Endothelial cell of umbilical vein (primary cell): ENCODE measurements around the gene TUBB1. TPM values are rescaled to one million over a fixed set of nuclear protein-coding genes. Genes with fewer than 3 reads are reported as not detected.
A peak's percentile ranks its signal among the peaks of the same experiment; 100 is the strongest.

ENCODE experiments used
- BruUV-seq: library from RNA; stranded (reverse); fragments of 400-500 nt; replicated peaks from 2 replicates; lab custom pipeline; 2021; lab: Mats Ljungman, UMichigan
- CTCF ChIA-PET: fragments of 300-600, 350-600 bp; sonication (Branson Sonifier 250); formaldehyde crosslinking; loops from one replicate; lab custom pipeline; 2021; ENCODE audit warnings: antibody characterized with exemption, inconsistent platforms; lab: Charles Lee
- POLR2A ChIA-PET: fragments of 300-600, 350-600 bp; sonication (Branson Sonifier 250); formaldehyde crosslinking; loops from one replicate; lab custom pipeline; 2021; ENCODE audit warnings: antibody characterized with exemption, inconsistent platforms; lab: Charles Lee
- DNase-seq: peaks from one replicate; pipeline ENCODE4 v3.0.0-alpha.2; 2011; ENCODE audit warnings: low read depth, low spot score
- FAIRE-seq: peaks from 2 replicates; lab custom pipeline; 2011; peaks lifted over from hg19 to GRCh38; lab: Jason Lieb, UNC
- H2AFZ ChIP-seq: 2 replicates; pipeline ENCODE4 v1.6.0; 2012; ENCODE audit warnings: low read depth, low read length, control low read depth, inconsistent platforms
- H3K27ac ChIP-seq: 2 replicates; pipeline ENCODE4 v1.5.1; 2011; ENCODE audit warnings: low read depth, mild to moderate bottlenecking, control low read depth, low read length, moderate library complexity; ENCODE audit not compliant: insufficient read depth
- H3K27me3 ChIP-seq, 2 experiments: 2 replicates each; pipeline versions ENCODE4 v1.6.0 to v1.6.1; 2011; ENCODE audit warnings: low read length in 2 of 2, mixed read lengths in 1 of 2; ENCODE audit not compliant: control insufficient read depth in 2 of 2, insufficient read depth in 2 of 2
- H3K36me3 ChIP-seq, 2 experiments: 2 replicates in 1 of 2; 3 replicates in 1 of 2; pipeline ENCODE4 v1.5.1; 2011; ENCODE audit warnings: low read length in 2 of 2, mild to moderate bottlenecking in 1 of 2, moderate library complexity in 1 of 2; ENCODE audit not compliant: control insufficient read depth in 2 of 2, insufficient read depth in 2 of 2; ENCODE audit errors: extremely low read depth in 1 of 2
- H3K4me1 ChIP-seq: 3 replicates; pipeline ENCODE4 v1.5.1; 2011; ENCODE audit warnings: mild to moderate bottlenecking, low read length; ENCODE audit not compliant: control insufficient read depth, insufficient read depth; ENCODE audit errors: extremely low read depth
- H3K4me2 ChIP-seq: 2 replicates; pipeline ENCODE4 v1.6.1; 2011; ENCODE audit warnings: low read length, control low read depth, mixed read lengths; ENCODE audit not compliant: insufficient read depth
- H3K4me3 ChIP-seq, 3 experiments: fragments of 200-600 bp in 1 of 3; sonication (generic), shearing (Covaris generic) in 1 of 3; replicated peaks in 1 of 3; 2 replicates each; pipeline ENCODE4 v1.5.1; 2011 to 2016; ENCODE audit warnings: control low read depth in 3 of 3, low read length in 3 of 3, mild to moderate bottlenecking in 2 of 3, inconsistent platforms in 1 of 3, low read depth in 1 of 3, moderate library complexity in 1 of 3; ENCODE audit not compliant: insufficient read depth in 1 of 3
- H3K79me2 ChIP-seq: 2 replicates; pipeline ENCODE4 v1.6.0; 2012; ENCODE audit warnings: low read length, inconsistent platforms; ENCODE audit not compliant: control insufficient read depth, insufficient read depth
- H3K9ac ChIP-seq: replicated peaks from 2 replicates; pipeline ENCODE3; 2011; ENCODE audit warnings: low read length, control low read depth; ENCODE audit not compliant: insufficient read depth; ENCODE audit errors: extremely low read depth
- H3K9me1 ChIP-seq: replicated peaks from 3 replicates; pipeline ENCODE4 v1.6.0; 2011; ENCODE audit warnings: mild to moderate bottlenecking, low read length; ENCODE audit not compliant: control insufficient read depth, insufficient read depth; ENCODE audit errors: extremely low read depth
- H3K9me3 ChIP-seq: replicated peaks from 2 replicates; pipeline ENCODE4 v1.5.1; 2012; ENCODE audit warnings: low read length, inconsistent platforms; ENCODE audit not compliant: control insufficient read depth, insufficient read depth
- H4K20me1 ChIP-seq: replicated peaks from 2 replicates; pipeline ENCODE3; 2011; ENCODE audit warnings: mild to moderate bottlenecking, low read length; ENCODE audit not compliant: control insufficient read depth, insufficient read depth; ENCODE audit errors: extremely low read depth
- CTCF ChIP-seq, 2 donors: IDR thresholded peaks; 1 replicate in 1 of 2; 2 replicates in 1 of 2; pipeline ENCODE4 v1.5.1; 2011; ENCODE audit warnings: low read length in 2 of 2, mild to moderate bottlenecking in 2 of 2, moderate library complexity in 2 of 2, control low read depth in 1 of 2, inconsistent platforms in 1 of 2, low read depth in 1 of 2; ENCODE audit not compliant: insufficient read depth in 1 of 2; ENCODE audit errors: extremely low read depth in 1 of 2
- EZH2 ChIP-seq: IDR thresholded peaks from 2 replicates; pipeline ENCODE4 v1.6.1; 2012; ENCODE audit warnings: borderline replicate concordance, low read depth, mild to moderate bottlenecking, moderate library complexity, low read length, inconsistent platforms; ENCODE audit not compliant: severe bottlenecking
- JUN ChIP-seq: IDR thresholded peaks from 2 replicates; pipeline ENCODE4 v1.6.1; 2011; ENCODE audit warnings: borderline replicate concordance, low read depth; ENCODE audit not compliant: insufficient read length, insufficient read depth
- POLR2A ChIP-seq: IDR thresholded peaks from 2 replicates; pipeline ENCODE4 v1.6.1; 2012; ENCODE audit warnings: low read depth, mild to moderate bottlenecking, control low read depth, low read length
- POLR2AphosphoS5 ChIP-seq: IDR thresholded peaks from 2 replicates; pipeline ENCODE4 v1.6.1; 2012; ENCODE audit warnings: low read depth, mild to moderate bottlenecking, control low read depth, low read length, moderate library complexity; ENCODE audit not compliant: insufficient read depth
- dilution Hi-C: fragments of 300-500 bp; cut with MboI; formaldehyde crosslinking; loops from one replicate; pipeline ENCODE4 v1.15.0; 2019; ENCODE audit warnings: low sequenced_read_pairs; ENCODE audit not compliant: extremely low pct_ligation_motif_present
- intact Hi-C: fragments of 100-400 bp; cut with micrococcal nuclease; formaldehyde crosslinking; loops from one replicate; pipeline ENCODE4 v1.10.0; 2022
- polyA plus RNA-seq, 4 experiments: library from polyadenylated mRNA; depleted of rRNA in 3 of 4; stranded (reverse) in 3 of 4; unstranded in 1 of 4; fragments of >200 nt; gene quantifications; 2 replicates each; pipeline versions ENCODE4 v1.2.1 to v1.2.3, GENCODE V29; 2011 to 2012; ENCODE audit warnings: missing spikeins in 1 of 4
- total RNA-seq: library from RNA; stranded (reverse); gene quantifications from 2 replicates; pipeline ENCODE4 v1.2.3, GENCODE V29; 2021

The TUBB1 gene
- total and polyA plus RNA-seq, 2 donors (not counting 3 experiments of a cell fraction or from before 2014, with no cell fraction given), result 0.04 TPM; not detected in 1

GRCh38 chr20:59015812-59016711 is 3.2 kb upstream of the TUBB1 start:
- H3K79me2 ChIP-seq, result no peaks in the 10 kb centered on the region
- TF ChIP-seq EZH2 (no peak), JUN (no peak), POLR2AphosphoS5 (no peak), POLR2A (no peak)
- POLR2A ChIA-PET, result no interaction called here
- no peak overlapping the region for H3K27ac ChIP-seq
- FAIRE-seq (no peak), DNase-seq (no peak)
- CTCF ChIA-PET, result interaction anchor here (1.5 to 3.4 kb wide), 2 partner anchors 12 to 206 kb away, joined by 3 to 14 read pairs; no protein-coding TSS in a partner anchor
- no peak overlapping the region for H3K4me2 ChIP-seq
- dilution Hi-C loops (no loop called here), intact Hi-C loops (loop anchor here (10.0 kb wide), 2 partner anchors 361 to 929 kb away; partner anchors contain the start of genes FAM217B, PPP1R3D and STX16)
- no peaks in the 10 kb centered on the region for H4K20me1 ChIP-seq
- no peaks in the 10 kb centered on the region for H3K27me3 ChIP-seq
- no peak overlapping the region for H3K4me3 ChIP-seq
- no TSS peak for BruUV-seq
- peaks cover 15% of the 10 kb centered on the region for H3K4me1 ChIP-seq
- H3K9me3 ChIP-seq, result no peaks in the 10 kb centered on the region
- no peaks in the 10 kb centered on the region for H3K9me1 ChIP-seq
- no peak overlapping the region for H2AFZ ChIP-seq
- no peaks in the 10 kb centered on the region for H3K36me3 ChIP-seq
- no peak overlapping the region for H3K9ac ChIP-seq

- Histone ChIP-seq H3K4me1 (peaks cover 7% of the 10 kb centered on the region), H3K4me3 (no peak overlapping the region), H3K4me2 (peak overlapping the region; percentile 9), H3K27ac (peak overlapping the region; percentile 26), H3K9me3 (no peaks in the 10 kb centered on the region), H2AFZ (no peak overlapping the region), H3K27me3 (no peaks in the 10 kb centered on the region), H3K9ac (no peak overlapping the region), H3K79me2 (no peaks in the 10 kb centered on the region), H4K20me1 (no peaks in the 10 kb centered on the region), H3K36me3 (no peaks in the 10 kb centered on the region), H3K9me1 (no peaks in the 10 kb centered on the region)
- DNase-seq (peak; percentile 37), FAIRE-seq (peak; percentile 61)
- no TSS peak for BruUV-seq
- CTCF ChIA-PET, result interaction anchor here (1.5 to 3.4 kb wide), 2 partner anchors 11 to 206 kb away, joined by 3 to 14 read pairs; no protein-coding TSS in a partner anchor
- POLR2A ChIA-PET, result no interaction called here
- dilution Hi-C loops (no loop called here), intact Hi-C loops (loop anchor here (10.0 kb wide), 2 partner anchors 362 to 928 kb away; partner anchors contain the start of genes FAM217B, PPP1R3D and STX16)
- peak; percentile 51 for TF ChIP-seq JUN
- TF ChIP-seq CTCF (IDR thresholded peaks at IDR 0.05; ENCODE audit: extremely low read depth in 1 of 2, insufficient read depth in 1 of 2, low read depth in 1 of 2, low read length in 2 of 2), result no peak
Measured at GRCh38 chr20:59016795-59017492, 2.3 kb upstream of the TUBB1 start.
